ENCODE results near the gene ZNF502.
"Not testable (repeated sequence)": the region's sequence is repeated elsewhere in the genome, so short reads cannot be mapped to it uniquely, and the experiment has no call there.

ZNF502 gene

DNA sequence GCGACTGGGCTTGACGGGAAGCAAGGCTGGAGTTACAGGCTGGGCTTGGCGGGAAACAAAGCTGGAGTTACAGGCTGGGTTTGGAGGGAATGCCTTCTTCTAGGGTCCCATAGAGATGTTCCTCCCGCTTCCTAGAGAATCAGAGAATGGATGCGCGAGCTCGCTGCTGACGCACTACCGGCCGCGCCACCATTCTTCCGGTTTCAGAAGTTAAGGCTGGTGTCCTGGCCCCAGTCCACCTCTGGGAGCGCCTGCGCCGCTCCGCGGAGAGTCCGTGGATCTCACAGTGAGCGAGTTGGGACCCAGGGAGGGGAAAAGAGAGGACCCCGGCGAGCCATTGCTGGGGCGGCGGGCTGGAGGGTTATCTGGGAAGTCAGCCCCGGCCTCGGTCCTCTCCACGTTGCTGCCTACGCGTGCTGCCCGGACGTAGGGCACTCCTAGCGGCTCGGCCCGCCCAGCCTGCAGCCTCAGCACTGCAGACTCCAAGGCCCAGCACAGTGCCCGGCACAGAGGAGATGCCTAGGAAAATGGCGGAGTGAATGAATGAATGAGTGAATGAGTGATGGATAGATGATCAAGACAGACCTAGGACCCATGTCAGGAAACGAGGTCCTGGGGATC, at the start of gene ZNF502:
ZNF502 (plus strand) TSS at position 206 of the 621 bp plus-strand sequence. CDS start 7,602 bp downstream, outside the sequence.
- DNase-seq (ENCODE audit: extremely low read depth in 1 of 2, low read depth in 1 of 2), result peak in 1 of 2 donors; percentile 51

DNA sequence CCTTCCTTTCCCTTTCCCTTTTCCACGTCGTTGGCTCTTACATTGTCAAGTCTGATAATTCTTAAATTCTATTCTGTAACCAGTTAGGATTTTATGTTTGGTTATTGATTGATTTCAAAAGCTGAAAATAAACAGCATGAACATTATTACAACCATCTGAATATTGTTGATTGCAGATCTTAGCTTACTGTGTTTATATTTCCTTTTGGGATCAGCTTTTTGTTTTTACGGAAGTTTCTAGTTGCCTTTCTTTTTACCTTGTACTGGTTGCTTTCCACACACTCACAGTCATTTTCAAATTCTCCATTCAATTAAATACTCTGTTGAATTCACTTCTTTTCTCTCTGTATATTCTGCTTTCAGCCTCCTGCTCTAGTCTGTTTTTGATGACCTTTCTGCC, 47.3 kb upstream of the ZNF502 start:
- DNase-seq (ENCODE audit: extremely low read depth in 1 of 2, low read depth in 1 of 2), result no peak

DNA sequence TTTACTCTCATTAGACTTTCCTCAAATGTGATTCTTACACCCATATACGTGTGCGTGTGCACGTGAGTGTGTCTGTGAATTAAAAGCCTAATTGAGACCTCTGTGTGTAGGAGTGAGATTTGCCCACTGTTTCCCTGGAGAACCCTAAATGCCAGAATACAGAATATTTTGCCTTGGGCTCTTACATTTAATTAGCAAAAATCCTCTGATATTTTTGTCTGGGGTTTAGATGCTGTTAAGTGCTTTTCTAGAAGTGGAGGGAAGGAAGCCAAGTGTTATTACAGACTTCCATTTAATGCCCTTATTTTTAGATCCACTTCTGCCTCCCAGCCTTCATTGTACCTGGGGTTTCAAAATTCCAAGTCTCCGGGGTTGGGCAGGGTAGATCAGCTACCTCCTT, 46.1 kb upstream of the ZNF502 start:
- no peak for DNase-seq (ENCODE audit: extremely low read depth in 1 of 2, low read depth in 1 of 2)

DNA sequence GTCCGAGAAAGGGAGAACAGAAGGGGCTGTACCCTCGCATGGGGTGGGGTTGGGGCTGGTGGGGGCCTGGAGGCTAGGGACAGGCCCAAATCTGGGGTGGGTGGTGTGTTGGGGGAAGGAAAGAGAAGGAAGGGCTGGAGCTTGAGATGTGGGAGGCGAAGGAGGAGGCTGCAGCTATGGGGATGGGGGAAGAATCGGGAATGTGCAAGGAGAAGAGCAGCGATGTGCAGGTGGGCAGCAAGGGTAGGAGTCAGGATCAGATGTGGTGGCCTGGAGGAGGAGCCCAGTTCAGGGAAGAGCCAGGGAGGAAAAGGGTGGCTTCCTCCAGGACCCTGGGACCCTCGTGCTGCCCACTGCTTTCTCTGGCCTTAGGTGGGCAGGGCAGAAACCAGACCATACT, 42.7 kb upstream of the ZNF502 start:
- DNase-seq (ENCODE audit: extremely low read depth in 1 of 2, low read depth in 1 of 2), result no peak

DNA sequence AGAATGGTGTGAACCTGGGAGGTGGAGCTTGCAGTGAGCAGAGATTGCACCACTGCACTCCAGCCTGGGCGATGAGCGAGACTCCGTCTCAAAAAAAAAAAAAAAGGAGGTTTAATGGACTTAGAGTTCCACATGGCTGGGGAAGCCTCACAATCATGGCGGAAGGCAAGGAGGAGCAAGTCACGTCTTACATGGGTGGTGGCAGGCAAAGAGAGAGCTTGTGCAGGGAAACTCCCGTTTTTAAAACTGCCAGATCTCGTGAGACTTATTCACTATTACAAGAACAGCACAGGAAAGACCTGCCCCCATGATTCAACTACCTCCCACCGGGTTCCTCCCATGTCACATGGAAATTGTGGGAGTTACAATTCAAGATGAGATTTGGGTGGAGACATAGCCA, 39.0 kb upstream of the ZNF502 start:
- not testable (repeated sequence) for DNase-seq (ENCODE audit: extremely low read depth in 1 of 2, low read depth in 1 of 2)

DNA sequence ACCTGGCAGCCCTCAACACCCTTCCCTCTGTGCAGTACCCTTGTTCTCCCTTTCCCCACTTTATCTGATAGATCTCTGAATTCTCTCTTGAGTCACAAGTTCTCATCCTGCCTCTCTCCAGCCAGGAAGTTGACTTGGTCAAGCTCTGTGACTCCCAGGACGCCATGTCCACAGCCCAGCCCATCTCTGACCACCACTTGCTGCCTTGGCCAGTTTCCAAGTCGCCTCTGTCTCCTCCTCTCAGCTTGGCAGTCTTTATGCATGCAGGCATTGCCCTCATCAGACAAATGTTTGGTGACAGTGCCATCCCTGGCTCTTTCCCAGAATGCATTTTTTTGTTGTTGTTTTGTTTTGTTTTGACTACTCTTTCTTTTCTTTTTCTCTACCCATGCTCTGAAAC, 38.2 kb upstream of the ZNF502 start:
- DNase-seq (ENCODE audit: extremely low read depth in 1 of 2, low read depth in 1 of 2), result no peak

DNA sequence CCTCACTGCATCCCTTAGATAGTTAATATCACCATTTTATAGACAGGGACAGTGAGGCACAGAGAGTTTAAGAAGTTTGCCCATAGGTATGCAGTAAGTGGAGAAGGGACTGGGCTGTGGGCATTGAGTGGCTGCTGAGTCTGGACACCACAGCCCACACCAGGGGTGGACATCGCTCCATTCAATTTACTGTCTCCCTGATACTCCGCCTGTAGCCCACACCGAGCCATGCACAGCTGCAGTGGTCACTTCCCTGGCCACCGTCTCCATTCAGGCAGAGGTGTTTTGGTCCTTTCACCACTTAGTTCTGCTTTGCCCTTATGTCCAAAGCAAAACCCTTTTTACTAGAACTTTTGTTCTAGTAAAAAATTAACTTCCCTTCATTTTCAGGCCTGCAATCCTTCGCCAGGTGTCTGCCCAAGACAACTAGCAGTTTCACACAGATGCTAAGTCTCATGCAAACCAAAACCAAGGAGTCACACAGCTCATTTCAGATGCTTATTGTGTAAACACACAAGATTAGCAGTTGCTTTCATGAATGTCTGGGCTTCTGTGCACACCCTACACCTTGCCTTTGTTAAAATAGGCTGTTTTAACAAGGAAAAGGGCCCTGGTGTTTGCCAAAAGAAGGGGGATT, 33.9 kb upstream of the ZNF502 start:
- no peak for DNase-seq (ENCODE audit: extremely low read depth in 1 of 2, low read depth in 1 of 2)

DNA sequence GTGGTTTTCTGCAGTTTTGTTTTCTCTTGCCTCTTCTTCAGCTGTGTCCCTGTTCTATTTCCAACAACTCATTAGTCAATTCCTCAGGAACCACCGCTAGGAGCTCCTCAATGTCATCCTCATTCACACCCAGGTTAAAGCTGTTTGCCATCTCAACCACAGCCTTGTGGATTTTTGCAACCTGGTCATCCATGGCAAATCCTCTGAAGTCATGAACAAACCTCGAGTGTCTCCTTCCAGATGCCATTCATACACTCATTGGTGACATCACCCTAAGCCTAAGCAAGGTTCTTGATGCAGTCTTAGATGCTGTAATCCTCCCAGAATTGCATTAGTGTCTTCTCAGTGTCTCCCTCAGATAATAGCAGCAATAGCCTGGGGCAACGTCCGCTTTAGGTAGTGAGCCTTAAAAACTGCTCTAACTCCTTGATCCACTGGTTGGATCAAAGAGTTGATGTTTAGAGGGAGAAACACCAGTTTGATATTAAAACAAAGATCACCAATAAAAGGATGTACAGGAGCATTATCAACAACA, 31.5 kb upstream of the ZNF502 start:
- DNase-seq (ENCODE audit: extremely low read depth in 1 of 2, low read depth in 1 of 2), result no peak

DNA sequence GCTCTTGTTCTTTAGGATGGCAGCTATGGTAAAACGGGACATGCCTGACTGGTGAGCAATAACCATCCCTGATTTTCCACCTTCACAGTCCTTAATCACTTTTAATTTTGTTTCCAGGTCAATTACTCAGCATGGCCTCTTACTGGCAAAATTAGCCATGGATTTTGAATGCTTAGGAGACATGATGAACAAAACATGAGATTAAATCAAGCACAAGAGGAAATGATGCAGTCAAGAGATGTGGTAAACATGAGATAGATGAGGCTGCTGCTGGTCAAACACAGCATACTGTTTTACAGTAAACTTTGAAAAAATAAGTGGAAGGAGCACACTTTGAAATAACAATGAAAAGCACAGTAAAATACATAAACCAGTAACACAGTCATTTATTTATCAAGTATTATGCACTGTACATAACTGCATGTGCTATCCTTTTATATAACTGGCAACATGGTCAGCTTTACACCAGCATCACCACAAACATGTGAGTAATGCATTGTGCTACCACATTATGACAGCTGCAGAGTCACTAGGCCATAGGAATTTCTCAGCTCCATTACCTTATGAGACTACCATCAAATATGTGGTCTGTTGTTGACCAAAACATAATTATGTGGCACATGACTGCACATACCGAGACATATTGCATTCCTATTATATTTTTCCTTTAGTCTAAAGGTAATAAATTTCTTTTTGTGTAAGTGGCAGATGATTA, 30.1 kb upstream of the ZNF502 start:
- DNase-seq (ENCODE audit: extremely low read depth in 1 of 2, low read depth in 1 of 2), result no peak

DNA sequence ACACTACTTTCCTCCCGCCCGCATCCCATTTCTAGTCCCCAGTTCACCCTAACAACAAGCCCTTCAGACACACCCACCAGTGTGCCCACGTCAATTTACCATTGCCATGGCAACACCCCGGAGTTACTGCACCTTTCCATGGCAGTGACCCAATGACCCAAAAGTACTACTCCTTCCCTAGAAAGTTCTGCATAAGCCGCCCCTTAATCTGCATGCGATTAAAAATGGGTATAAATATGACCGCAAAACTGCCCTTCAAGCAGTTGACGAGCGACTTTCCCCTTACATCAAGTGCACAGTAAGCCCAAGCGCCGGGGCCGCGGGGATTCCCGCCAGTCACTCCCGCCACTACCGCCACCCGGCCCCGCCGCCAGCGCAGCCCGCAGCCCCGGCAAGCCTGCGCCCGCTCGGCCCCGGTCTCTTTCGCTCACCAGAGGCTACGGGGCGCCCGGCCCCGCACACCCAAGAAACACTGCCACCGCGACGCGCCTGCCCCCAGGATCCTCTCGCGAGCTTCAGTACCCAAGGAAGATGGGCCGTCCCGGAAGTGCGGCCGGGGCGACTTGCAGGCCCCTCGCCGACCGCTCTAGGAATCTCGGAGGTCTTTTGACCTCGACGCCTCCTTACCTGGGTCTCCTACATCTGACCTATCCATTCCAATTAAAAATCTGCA, 27.2 kb upstream of the ZNF502 start:
- DNase-seq (ENCODE audit: extremely low read depth in 1 of 2, low read depth in 1 of 2), result peak in 1 of 2 donors; percentile 39

DNA sequence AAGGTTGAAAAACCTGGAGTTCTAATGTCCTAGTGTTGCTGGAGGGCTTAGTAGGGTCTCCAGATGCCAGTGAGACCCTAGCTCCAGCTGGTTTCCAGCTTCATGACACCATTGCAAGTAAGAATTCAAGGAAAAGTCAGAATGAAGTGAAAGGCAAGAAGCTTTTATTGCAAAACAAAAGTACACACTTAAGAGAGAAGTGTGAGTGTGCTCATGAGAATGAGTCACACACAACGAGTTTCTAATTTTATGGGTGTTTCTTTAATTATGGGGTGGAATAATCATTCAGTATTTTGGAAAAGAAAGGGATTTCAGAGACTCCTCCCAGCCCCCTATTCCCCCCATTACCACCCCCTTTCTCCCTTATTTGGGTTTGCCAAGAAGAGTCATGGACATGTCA, 24.6 kb upstream of the ZNF502 start:
- no peak for DNase-seq (ENCODE audit: extremely low read depth in 1 of 2, low read depth in 1 of 2)

DNA sequence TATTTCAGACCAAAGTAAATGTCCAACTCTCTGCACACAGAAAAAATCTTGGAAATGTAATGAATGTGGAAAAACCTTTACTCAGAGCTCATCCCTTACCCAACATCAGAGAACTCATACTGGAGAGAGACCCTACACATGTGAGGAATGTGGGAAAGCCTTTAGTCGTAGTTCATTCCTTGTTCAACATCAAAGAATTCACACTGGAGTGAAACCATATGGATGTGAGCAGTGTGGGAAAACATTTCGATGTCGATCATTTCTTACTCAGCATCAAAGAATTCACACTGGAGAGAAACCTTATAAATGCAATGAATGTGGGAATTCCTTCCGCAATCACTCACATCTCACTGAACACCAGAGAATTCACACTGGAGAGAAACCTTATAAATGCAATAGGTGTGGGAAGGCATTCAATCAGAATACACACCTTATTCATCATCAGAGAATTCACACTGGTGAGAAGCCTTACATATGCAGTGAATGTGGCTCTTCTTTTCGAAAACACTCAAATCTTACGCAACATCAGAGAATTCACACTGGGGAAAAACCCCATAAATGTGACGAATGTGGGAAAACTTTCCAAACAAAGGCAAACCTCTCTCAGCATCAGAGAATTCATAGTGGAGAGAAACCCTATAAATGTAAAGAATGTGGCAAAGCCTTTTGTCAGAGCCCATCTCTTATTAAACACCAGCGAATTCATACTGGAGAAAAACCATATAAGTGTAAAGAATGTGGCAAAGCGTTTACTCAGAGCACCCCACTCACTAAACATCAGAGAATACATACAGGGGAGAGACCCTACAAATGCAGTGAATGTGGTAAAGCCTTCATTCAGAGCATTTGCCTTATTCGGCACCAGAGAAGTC, 9.0 kb downstream of the ZNF502 start:
- DNase-seq (ENCODE audit: extremely low read depth in 1 of 2, low read depth in 1 of 2), result no peak

DNA sequence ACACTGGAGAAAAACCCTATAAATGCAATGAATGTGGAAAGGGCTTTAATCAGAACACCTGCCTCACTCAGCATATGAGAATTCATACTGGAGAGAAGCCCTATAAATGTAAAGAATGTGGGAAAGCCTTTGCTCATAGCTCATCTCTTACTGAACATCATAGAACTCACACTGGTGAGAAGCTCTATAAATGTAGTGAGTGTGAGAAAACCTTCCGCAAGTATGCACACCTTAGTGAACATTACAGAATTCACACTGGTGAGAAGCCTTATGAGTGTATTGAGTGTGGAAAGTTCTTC, 9.6 kb downstream of the ZNF502 start:
- no peak for DNase-seq (ENCODE audit: extremely low read depth in 1 of 2, low read depth in 1 of 2)

DNA sequence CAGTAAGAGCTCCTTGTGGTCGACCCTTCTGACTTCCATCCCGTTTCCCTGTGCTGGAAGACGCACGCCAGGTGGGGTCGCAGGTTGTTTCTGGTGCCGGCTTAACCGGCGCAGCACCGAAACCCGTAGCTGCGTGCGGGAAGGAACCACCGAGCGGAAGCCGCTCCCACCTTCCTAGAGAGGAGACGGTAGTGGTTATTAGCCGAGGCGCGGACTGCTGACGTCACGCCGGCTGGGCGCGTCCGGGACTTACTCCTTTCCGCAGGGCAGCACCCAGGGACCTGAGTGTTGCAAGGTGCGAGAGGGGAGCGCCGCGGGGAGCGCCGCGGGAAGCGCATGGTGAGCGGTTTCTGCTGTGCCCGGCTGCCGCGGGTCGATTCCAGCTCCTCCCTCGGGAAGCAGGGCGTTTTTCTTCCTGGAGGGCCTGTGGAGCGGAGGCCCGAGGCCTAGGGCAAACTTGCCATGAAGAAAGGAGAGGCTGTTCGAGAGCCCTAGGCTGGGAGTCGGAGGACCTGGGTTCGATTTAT, 17.0 kb downstream of the ZNF502 start, which contains the start of gene ZNF501:
ZNF501 (plus strand) TSS at position 252 of the 527 bp plus-strand sequence. CDS start 4,787 bp downstream, outside the sequence.
- peak; percentile 56 to 76 for DNase-seq (ENCODE audit: extremely low read depth in 1 of 2, low read depth in 1 of 2)

DNA sequence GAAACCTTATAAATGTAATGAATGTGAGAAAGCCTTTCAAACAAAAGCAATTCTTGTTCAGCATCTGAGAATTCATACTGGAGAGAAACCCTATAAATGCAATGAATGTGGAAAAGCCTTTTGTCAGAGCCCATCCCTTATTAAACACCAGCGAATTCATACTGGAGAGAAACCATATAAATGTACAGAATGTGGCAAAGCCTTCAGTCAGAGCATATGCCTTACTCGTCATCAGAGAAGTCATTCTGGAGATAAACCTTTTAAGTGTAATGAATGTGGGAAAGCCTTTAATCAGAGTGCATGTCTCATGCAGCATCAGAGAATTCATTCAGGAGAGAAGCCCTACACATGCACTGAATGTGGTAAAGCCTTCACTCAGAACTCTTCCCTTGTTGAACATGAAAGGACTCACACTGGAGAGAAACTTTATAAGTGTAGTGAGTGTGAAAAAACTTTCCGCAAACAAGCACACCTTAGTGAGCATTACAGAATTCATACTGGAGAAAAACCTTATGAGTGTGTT, 22.2 kb downstream of the ZNF502 start:
- DNase-seq (ENCODE audit: extremely low read depth in 1 of 2, low read depth in 1 of 2), result no peak

DNA sequence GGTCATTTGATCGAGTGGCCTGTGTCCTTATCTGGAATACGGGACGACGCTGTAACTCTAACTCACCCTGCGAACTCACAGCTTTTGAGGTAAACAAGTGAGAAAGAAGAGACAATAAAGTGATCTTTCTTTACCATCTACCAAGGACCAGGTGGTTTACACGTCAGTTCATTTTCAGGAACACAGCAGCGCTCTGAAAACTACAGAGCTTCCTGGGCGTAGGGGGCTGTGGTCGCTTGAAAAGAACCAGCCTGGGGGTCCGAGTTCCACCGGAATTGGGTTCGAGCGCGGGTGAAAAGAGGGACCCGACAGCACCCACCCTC, 48.6 kb downstream of the ZNF502 start:
- DNase-seq (ENCODE audit: extremely low read depth in 1 of 2, low read depth in 1 of 2), result no peak

DNA sequence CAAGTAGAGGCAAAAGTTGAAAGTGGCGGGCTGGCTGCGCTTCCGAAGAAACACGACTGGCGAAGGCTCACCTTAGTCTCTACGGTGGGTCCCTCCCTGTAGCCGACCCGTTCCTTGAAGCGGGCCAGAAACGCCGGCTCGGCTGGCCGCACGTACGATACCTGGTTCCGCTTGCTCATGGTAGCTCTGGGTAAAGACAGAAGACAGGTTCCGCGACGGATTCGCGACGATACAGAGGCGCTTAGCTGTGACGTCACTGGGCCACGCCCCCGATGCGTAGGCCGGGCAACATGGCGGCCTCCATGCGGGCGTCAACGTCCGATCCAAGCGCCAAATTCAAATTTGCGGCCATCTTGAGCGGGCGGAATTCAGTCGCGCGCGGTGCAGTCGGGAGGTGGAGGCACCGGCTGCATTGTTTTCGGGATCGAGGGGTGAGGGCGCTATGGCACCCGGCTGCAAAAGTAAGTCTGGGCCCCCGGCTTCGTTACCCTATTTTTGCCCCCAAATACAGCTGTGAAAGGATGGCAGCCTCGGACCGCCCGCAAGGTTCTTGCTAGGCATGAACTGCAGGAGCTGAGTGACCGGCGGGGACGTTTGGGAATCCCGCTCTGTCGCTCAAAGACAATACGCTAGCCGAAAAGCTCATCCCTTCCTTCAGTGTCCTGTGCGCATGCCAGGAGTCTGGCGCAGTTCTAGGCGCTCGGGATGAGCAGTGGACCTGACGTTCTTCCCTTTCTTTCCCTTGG, 49.1 kb downstream of the ZNF502 start, which contains the start of the genes KIAA1143 and KIF15:
KIAA1143 (minus strand) TSS at position 196 of the 746 bp plus-strand sequence; CDS start at position 179, 17 bp downstream.
KIF15 (plus strand) TSS at position 371 of the 746 bp plus-strand sequence; CDS start at position 443, 72 bp downstream.
- peak; percentile 92 to 98 for DNase-seq (ENCODE audit: extremely low read depth in 1 of 2, low read depth in 1 of 2)

DNA sequence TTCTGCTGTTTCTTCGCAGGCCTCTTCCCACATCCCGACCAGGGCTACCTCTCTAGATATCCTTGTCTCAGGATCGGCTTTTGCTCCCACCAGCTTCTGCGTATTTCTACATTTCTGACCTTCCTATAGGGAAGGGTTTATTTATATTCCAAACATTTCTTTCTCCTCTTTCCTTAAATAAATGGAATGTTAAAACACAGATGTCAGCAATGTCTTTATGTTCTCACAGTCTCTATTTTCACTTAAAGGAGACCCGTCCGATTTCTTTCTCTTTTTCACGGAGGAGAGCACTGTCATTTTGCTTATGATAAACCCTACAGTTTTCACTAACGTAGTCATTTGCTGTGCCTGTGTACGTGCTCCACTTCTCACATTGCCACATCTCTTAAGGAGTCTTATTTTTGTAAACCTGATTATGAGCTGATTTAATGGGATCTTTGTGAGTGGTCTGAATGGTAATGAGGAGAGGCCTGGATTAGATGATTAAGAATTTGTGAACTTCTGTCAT, 49.8 kb downstream of the ZNF502 start:
- DNase-seq (ENCODE audit: extremely low read depth in 1 of 2, low read depth in 1 of 2), result no peak

DNA sequence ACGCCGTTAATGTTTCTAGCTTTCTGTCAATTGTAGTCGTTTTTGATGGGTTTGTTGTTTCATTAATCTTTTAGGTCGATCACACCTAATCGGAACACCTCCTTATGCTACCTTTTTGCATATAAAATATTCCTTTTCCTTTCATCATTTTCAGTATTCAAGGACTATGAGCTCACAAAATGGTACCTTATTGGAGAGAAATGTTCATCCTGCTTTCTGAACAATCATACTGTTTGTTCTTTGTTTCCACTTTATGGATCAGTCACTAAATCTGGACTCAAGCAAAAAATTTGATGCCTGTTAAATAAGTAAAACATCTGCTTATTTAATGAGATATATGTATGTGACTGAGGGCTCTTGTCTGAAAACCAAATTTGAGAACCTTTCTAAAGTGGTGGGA, 50.2 kb downstream of the ZNF502 start:
- DNase-seq (ENCODE audit: extremely low read depth in 1 of 2, low read depth in 1 of 2), result no peak

All from activated CD8-positive, alpha-beta memory T cell treated with anti-CD3 and anti-CD28 coated beads for 1 hour (primary cell).